Left kidney (tissue), 2 donors: ENCODE results near the gene ADCY7. TPM values are rescaled to one million over a fixed set of nuclear protein-coding genes. Genes with fewer than 3 reads are reported as not detected.

Experiments
- DNase-seq: peaks from one replicate; pipeline ENCODE4 v3.0.0-alpha.2; 2013
- polyA plus RNA-seq: library from polyadenylated mRNA; unstranded; fragments of 120-200 nt; gene quantifications from one replicate; pipeline ENCODE4 v1.2.1, GENCODE V29; 2013; ENCODE audit not compliant: insufficient read length

ADCY7 gene
- polyA plus RNA-seq, 1 donor: 6.3 TPM

DNA sequence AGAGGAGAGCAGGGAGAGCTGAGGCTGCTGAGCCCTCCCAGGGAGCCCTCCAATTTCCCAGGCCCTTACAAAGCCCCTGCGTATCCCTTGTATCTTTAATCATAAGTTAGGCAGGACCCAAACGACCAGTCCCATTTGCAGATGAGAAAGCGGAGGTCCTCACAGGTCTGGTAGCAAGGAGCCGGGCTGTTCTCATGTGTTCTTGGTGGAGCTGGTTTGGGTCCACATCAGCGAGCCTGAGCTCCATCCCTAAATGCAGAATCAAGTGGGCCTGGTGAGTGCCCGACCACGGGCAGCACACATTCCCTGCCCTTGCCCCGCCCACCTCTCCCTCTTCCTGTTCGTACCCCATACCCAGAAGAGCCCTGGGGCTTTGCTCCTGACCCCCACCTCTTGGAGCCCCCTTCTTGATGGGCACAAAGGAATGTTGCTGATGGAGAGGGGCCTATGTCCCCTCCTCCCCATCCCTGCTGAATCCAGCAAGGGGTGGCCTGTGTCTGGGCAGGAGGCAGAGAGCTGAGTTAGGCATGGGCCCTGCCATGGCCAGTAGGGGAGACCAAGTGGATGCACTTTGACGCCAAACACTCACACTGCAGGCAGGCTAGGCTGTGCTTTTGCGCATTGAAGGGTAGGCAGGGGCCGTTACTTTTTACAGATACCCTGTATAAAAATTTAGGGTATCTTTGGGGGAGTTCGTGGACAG, 18.3 kb upstream of the ADCY7 start:
- DNase-seq: no peak

DNA sequence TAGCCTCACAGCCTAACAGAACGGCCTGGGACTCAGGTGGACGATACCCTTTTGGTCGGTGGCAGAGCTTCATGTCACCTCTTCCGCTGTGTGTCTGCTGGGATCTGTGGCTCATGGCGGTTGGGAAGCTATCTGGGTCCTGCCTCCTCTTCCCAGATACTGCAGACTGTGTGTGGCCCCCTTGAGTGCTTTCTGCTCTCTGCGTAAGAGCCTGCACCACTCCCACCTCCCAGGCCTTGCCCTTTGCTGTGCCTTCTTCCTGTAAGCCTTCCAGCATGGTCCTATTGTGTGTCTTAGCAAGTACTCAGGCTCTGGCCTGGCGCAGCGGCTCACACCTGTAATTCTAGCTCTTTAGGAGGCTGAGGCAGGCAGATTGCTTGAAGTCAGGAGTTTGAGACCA, 17.5 kb upstream of the ADCY7 start:
- DNase-seq: no peak

DNA sequence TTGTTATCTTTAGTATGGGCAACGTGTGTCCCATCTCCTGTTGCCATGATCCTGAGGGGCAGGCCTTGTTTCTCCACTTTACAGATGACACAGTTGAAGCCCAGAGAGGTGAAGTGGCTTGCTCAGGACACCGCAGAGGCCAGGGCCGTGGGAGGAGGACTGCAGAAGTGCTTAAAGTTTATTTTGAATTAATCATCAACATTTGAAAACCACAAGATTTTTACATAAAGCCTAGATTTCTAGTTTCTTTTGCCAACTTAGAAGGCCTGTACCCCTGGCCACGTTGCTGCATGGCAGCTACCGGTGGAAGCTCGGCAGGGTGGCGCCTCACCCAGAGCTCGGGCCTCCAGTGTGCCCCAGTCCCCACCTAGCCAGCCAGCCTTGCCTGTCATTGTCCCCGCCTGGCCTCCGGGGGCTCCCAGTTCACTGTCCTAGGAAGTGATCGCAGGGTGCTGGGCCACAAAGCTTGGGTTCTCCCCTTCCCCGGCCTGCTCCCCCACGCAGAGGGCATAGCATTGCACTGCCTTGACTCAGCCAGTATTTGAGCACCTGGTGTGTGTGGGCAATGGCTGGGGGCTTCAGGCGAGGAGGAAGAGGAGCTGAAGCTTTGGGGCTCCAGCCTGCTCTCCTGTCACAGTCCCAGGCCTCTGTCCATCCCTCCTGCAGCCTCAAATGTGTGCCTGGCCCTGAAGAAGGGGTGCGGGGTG, 14.8 kb upstream of the ADCY7 start:
- no peak for DNase-seq

DNA sequence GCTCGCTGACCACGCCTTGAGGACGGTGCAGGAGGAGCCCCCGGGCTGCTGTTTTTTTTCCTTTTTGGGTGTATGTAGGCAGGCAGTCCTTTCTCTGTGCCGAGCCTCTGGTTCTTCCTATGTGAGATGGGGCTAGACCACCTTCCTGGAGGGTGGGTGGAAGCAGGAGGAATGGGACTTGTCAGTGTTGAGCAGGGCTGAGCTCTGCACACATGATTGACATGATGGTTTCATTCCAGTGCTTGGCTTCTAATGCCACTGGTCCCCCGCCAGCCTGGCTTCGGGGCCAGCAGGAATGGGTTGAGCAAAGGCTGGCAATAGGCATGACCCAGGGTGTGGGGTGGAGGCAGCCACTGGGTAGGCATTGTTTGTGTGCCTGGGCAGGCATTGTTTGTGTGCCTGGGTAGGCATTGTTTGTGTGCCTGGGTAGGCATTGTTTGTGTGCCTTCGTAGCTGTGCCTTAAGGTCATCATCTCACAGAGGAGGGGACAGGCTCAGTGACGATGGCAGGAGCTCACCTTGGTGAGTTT, 14.2 kb upstream of the ADCY7 start:
- DNase-seq: no peak

DNA sequence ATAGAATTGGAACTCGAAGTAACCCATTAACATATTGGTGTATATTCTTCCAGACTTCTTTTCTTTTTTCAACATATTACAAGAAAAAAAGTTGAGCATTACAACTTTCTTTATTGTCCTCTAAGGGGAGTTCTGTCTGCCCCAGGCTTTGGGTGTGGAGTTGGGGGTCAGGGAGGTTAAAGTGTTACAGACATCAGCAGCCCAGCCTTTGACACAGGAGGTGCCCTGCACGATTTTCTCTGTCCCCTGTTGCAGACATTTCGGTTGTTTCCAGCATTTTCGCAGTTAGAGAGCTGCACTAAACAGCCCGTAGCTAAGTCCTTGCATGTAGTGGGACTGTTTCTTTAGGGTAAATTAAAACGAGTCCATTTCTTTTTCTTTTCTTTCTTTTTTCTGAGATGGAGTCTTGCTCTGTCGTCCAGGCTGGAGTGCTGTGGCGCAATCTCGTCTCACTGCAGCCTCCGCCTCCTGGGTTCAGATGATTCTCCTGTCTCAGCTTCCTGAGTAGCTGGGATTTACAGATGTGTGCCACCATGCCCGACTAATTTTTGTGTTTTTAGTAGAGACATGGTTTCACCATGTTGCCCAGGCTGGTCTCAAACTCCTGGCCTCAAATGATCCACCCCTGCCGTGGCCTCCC, 13.4 kb upstream of the ADCY7 start:
- no peak for DNase-seq

DNA sequence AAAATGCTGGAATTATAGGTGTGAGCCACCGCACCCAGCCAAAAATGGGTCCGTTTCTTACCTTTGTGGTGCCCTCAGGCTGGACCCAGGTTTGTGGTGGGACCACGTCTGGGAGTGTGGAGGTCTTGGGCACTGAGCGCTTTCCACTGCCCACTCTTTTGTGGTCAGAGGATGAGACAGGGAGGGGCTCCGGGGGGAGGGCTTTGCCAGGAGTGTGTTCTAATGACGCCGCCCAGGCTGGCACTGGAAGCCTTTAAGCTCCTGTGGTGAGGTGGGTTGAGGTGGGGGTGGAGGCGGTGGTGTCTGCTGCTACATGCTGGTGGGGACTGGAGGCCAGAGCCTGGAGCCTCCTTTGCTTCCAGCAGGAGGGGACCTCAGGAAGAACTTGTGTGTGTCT, 12.8 kb upstream of the ADCY7 start:
- no peak for DNase-seq

DNA sequence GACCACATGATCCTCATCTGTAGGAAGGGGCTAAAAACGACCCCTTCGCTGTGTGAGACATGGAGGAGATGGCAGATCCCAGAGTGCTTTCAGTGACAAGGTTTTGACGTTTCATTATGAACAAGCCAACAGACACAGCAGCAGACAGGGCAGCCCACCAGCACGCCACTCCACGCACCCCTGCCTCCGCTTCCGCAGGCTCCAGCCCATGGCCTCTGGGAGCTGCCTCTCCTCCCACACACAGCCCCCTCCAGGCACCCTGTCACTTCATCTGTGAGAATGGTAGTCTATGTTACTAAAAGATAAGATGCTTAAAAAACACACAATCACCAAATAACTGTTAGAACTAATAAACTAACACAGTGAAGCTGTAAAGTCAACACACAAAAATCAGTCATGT, 12.3 kb upstream of the ADCY7 start:
- no peak for DNase-seq

DNA sequence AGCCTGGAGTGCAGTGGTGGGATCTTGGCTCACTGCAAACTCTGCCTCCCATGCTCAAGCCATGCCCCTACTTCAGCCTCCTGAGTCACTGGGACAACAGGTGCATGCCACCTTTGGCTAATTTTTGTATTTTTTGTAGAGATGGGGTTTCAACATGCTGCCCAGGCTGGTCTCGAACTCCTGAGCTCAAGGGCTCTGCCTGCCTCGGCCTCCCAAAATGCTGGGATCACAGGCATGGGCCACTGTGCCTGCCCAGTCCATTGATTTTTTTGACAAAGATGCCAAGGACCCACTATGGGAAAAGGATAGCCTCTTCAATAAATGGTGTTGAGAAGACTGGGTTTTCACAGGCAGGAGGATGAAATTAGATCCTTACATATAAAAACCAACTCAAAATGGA, 10.8 kb upstream of the ADCY7 start:
- DNase-seq: no peak

DNA sequence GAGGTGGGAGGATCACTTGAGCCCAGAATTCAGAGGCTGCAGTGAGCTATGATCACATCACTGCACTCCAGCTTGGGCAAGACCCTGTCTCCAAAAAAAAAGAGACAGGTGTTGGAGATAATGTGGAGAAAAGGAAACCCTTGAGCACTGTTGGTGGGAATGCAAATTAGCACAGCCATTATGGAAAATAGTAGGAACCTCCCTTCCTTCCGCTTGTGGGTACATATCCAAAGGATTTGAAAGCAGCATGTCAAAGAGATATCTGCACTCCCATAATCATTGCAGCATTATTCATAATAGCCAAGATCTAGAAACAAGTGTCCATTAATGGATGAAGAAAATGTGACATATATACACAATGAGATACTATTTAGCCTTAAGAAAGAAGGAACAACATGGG, 9.7 kb upstream of the ADCY7 start:
- DNase-seq: no peak

DNA sequence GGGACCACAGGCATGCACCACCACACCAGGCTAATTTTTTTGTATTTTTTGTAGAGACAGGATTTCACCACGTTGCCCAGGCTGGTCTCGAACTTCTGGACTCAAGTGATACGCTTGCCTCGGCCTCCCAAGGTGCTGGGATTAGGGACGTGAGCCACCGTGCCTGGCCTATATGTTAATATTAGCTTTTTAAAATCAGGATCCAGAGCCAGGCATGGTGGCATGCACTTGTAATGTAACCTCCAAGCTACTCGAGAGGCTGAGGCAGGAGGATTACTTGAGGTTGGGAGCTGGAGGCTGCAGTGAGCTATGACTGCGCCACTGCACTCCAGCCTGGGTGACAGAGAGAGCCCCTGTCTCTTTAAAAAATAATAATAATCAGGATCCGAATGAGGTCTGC, 8.5 kb upstream of the ADCY7 start:
- no peak for DNase-seq

DNA sequence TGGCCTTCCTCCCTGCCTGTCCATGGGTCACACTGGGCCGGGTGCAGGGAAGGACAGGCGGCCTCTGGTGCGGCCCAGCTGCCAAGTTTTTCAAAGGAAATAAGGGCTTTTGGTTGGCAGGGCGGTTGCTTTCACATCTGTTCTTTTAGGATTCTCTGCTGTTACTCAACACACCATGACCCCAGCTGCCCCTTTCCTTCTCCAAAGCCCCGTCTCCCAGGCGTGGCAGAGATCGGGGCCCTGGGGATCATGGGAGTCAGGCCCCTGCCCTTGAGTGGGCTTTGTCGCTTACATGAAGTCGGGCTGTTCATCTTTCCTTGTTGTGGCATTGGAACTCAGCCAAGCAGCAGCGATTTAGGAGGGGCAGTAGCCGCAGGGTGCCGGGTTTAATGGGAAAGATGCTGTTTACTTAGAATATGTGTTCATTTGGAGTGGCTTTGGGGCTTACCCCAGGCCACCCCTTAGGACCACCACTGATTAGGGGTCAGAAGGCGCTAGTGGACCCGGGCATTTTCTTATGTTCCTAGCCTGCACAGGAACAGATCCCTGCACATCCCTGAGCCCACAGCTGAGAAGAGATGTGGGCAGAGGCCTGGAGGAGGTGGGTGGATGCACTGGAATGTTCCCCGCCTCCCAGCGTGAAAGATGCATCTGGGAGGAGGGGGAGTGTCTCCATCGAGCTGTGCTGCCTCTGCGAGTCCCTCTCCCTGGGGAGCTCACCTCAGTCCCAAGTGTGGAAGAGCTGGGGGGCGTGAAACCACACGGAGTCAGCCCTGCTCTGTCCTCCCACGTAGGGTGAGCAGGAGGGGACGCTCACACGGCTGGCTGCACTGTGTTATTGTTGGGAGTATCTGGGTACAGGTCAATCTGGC, 6.8 kb upstream of the ADCY7 start:
- DNase-seq: no peak

DNA sequence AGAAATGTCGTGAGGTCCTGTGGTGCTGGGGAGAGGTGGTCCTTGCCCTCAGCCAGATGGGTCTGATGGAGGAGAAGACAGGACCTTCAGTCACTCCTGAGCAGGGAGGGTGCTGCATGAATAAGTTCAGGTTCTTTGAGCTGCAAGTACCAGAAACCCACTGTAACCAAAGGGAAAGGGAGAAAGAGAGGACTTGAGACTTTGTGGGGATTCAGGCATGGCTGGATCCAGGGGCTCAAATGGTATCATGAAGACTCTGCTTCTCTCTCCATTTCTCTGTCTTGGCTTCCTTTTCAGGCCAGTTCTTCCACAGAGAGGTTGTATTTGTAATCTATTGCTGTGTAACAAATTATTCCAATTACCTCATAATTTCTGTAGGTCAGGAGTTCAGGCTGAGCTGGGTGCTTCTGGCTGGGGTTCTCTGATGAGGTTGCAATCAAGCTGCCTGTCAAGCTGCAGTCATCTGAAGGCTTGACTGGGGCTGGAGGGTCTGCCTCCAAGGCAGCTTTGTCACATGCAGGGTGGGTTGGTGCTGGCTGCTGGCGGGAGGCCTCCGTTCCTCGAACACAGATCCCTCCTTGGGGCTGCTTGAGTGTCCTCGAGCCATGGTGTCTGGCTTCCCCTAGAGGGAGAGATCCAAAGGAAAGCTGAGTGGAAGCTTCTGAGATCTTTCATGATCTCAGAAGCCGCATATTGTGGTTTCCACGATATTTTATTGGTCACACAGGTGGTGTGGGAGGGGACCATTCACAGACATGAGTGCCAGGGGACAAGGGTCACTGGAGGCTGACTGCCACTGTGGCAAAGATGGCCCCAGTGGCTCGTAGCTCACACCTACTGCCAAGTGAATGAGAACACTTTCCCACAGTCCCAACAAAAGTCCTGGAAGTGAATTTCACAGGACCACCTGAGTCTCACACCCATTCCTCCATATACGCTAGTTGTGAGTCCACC, 5.9 kb upstream of the ADCY7 start:
- no peak for DNase-seq

DNA sequence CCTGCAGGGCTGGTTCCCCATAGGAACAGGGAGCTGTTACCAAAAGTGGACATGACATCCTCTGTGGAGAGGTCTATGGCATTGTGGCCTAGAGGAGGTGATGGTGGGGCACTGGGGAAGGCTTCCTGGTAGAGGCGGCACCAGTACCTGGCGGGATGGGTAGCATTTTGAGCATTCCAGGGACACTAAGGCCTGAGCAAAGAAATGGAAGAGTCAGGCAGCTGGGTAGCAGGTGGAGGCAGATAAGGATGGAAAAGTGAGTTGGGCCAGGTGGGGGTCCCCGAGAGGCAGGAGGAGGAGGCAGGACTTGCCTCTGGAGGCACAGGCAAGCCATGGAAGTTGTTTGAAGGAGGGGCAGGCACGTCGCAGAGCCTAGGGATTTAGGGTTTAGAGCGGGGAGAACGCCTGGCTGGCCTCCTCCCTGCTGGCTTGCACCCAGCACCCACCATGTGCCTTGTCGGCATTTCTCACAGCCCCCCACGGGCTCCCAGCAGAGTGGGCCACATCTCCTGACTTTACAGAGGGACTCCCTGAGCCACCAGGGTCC, 5.1 kb upstream of the ADCY7 start:
- no peak for DNase-seq

DNA sequence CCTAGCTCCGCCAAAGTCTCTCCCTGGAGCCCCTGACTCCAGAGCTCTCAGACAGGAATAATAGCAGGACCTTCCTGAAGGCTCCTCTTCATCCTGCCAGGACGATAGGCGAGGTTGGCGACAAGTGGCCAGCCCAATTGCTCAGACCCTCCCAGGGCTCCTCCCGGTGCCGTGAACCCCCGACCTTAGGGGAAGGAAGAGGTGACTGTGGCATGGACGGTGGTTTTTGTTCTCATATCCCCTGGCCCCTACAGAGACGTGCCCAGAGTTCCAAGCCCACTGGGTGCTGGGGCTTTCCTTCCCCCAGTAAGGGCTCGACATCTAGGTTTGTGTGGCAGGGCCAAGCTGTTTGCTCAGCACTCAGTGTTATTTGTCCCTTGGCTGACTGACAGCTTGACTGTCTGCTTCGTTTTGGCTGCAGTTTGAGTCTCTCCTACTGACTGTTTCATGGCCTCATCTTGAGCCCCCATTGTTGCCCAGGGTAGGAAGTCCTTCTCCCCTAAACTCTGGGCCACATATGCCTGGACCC, 4.6 kb upstream of the ADCY7 start:
- DNase-seq: no peak

DNA sequence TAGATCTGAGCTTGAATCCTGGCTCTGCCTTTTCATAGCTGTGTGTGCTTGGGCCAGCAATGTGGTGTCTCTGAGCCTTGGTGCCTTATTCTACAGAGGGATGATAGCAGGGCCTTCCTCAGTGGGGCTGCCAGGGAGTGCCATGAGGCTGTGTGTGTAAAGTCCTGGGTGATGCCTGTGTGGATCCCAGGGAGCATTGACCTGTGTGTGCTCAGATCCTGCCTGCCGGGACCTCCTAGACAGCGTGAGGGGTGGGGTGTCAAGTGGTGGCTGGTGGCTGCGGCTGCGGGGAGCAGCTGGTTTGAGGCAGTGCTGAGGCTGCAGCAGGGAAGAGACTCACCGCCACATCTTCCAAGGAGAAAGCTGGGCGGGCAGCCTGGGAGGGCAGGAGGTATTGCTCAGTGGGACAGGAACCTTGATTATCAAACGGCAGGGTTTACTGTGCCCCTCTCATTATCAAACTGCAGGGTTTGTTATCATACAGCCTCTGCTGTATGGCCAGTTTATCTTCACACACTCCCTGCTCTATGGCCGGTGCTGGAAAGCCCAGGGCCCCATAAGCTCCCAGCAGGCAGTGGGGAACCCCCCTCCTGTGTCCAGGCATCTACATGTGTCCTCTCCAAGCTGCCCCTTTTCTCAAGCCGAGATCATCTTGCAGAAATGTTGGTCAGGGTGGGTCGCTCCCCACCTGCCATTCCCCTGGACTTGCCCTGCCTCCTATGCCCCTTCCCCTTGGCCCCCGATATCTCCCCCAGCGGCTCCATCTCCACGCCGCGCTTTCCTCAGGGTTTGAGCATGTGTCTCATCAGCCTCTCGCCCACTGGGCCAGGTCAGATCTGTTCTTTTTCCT, 3.1 kb upstream of the ADCY7 start:
- no peak for DNase-seq

DNA sequence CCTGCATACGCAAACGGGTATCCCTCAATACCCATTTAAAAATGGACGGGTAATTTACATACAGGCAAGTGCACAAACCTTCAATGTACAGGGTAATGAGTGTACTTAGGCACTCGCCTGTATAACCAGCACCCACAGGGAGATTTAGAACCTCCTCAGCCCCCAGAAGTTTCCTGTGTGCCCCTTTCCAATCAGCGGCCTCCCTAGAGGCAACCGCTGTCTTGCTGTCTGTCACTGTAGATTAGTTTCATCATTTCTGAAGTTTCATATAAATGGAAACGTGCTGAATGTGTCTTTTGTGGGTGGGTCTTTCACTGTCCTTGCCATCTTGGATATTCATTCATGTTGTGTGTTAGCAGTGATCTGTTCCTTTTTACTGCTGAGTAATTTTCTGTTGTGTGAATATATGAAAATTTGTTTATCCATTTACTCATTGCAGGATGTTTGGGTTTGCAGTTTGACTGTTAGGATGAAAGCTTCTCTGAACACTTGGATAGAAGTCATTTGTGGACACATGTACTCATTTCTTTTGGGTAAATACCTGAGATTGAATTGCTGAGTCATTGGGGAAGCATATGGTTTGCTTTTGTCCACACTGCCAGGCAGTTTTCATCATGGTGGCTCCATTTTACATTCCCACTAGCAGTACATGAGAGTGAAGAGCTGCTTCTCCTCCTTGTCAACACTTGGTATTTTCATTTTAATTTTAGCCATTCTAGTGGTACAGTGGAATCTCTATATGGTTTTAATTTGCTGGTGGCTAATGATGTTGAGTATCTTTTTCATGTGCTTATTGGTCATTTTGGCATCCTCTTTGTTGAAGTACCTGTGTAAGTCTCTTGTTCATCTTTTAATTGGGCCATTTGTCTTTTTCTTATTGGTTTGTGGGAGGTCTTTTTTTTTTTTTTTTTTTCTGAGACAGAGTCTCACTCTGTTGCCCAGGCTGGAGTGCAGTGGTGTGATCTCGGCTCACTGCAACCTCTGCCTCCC, 2.1 kb upstream of the ADCY7 start:
- no peak for DNase-seq

DNA sequence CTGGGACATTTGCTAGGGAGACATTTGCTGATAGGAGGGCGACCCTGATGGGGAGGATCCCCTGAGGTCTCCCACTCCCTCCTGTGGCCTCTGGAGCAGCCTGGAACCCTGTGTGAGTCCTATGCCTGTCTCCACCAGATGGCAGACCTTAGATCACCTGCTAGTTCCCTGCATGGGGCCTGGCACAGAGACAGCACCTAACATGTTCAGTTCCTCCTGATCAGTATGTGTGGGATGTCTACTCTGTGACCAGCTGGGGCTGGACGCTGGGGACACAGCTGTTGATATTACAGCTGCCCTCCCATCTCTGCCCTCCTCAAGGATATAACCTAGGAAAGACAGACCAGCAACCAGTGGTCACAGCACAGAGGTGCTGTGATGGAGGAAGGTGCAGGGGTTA, 1.1 kb upstream of the ADCY7 start:
- no peak for DNase-seq

DNA sequence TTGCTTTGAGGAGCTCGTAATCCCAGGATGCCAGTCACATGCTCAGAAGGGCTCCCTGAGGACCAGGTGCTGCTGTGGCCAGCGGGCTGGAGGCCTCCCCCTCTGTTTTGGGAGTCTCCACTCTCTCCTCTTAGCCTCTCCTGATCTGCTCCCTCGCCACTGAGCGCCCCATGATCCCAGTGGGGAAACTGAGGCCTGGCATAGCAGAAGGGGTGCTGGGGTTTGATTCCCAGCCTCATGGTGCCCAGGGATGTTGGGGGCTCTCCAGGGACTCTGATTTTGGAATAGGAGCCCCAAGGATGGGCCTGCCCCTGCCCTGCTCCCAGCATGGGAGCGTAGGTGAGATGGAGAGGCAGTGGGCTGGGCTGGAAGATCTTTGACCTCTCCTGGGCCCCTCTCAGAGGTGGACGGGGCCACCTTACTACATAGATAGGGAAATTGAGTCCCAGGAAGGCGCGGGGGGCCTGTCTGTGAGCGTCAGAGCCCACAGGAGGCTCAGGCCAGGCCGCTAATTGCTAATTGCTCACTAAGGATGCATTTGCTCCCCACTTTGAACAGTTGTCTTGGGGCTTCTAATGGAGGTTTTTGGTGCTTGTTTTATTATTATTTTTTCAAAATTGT, 525 bp upstream of the ADCY7 start:
- DNase-seq: no peak
